ENCODE data around the gene RFX1. TPM values are rescaled to one million over a fixed set of nuclear protein-coding genes. Genes with fewer than 3 reads are reported as not detected.
"Not testable (repeated sequence)": the region's sequence is repeated elsewhere in the genome, so short reads cannot be mapped to it uniquely, and the experiment has no call there.

Gene RFX1
- total RNA-seq, 2 donors from 2014 or later = 7.5 to 7.8 TPM

DNA sequence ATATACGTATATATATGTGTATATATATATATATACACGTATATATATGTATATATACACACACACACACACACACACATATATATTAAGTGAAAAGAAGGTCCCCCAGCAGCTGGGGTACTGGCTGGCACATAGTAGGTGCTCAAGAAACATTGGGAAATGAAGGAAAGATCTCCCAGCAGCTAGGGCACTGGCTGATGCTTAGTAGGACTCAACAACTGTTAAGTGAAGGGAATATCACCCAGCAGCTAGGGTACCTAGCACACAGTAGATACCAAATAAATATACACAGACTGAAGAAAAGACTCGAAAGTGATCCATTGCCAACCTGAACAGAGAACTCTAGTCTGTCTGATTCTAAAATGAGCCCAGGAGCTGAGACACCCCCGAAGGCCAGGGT is 80.1 kb downstream of the RFX1 start:
- intact Hi-C loops (cut with DNase I) = no loop called here
- no peak for DNase-seq (ENCODE audit: low spot score)

DNA sequence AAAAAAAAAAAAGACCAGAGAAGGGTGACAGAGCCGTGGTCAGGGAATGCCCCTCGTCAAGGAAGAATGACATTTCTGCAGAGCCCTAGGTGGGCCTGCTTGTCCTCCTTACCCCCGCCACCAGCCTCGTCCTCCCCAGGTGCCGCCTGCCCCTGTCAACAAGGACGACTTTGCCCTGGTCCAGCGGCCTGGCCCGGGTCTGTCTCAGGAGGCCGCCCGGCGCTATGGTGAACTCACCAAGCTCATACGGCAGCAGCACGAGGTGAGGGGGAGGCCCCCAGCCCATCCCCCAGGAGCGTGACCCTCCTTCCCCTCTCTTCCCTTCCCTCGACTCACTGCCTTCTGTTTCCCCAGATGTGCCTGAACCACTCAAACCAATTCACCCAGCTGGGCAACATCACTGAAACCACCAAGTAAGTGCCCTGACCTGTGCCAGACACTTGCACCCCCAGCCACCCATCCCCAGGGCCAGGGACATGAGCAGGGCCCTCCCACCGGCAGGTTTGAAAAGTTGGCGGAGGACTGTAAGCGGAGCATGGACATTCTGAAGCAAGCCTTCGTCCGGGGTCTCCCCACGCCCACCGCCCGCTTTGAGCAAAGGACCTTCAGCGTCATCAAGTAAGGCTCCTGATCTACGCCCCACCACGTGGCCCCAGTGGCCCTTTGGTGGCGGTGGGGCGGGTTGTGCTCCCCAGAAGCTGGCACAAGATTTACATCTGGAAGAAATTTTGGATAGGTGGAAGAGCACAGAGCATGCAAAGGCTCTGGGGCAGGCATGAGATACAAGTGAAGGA is 82.7 kb downstream of the RFX1 start:
- no peak for DNase-seq (ENCODE audit: low spot score)
- intact Hi-C loops (cut with DNase I) = no loop called here

DNA sequence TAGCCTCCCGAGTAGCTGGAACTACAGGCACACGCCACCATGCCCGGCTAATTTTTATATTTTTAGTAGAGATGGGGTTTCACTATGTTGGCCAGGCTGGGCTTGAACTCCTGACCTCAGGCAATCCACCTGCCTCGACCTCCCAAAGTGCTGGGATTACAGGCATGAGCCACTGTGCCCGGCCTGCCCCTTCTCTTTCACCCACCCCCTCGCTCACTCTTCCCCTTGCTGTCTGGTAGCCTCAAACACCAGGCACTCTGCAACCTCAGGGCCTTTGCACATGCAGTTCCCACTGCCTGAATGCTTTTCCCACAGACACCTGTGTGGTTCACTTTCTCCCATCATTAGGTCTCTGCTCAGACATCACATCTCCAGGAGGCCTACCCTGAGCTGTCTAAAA is 84.0 kb downstream of the RFX1 start:
- DNase-seq (ENCODE audit: low spot score); intact Hi-C loops (cut with DNase I): not testable (repeated sequence)

DNA sequence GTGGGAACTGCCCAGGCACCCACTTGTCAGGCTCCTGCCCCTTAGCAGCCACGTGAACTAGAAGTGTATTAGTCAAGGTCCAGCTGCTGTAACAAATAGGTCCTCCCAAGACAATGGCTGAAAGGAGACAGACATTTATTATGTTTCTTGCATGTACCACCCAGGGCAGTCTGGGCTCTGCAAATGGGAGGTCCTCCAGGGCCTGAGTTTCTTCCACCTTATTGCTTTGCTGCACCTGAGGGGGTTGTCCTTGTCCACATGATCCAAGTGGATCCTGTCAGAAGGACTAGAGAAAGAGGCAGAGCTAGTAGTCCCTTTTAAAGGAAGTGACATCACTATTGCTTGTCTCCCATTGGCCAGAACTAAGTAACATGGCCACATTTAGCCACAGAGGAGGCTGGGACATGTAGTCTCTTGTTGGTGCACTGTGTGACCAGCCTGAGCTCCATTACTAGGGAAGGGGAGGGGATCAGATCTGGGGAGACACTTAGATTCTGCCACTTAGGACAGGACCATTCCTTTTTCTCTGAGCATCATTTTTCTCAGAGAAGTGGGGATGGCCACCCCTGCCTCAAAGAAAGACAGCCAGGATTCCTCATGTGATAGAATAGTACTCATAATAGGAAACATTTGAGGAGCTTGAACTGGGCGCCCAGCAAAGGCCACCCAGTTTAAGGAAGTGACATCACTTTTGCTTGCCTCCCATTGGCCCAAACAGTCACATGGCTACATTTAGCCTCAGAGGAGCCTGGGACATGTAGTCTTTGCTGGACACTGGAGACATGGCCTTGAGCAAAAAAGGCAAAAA is 85.0 kb downstream of the RFX1 start:
- no peak for DNase-seq (ENCODE audit: low spot score)
- intact Hi-C loops (cut with DNase I) = no loop called here

DNA sequence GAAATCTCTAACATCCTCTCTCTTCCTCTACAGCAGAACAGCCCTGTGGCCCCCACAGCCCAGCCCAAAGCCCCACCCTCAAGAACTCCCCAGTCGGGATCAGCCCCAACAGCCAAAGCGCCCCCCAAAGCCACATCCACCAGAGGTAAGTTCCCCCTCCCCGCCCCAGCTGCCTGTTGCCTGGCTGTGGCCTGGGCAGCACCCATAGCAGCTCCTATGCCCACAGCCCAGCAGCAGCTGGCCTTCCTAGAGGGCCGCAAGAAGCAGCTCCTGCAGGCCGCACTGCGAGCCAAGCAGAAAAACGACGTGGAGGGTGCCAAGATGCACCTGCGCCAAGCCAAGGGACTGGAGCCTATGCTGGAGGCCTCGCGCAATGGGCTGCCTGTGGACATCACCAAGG is 85.6 kb downstream of the RFX1 start:
- no peak for DNase-seq (ENCODE audit: low spot score)
- intact Hi-C loops (cut with DNase I) = no loop called here

DNA sequence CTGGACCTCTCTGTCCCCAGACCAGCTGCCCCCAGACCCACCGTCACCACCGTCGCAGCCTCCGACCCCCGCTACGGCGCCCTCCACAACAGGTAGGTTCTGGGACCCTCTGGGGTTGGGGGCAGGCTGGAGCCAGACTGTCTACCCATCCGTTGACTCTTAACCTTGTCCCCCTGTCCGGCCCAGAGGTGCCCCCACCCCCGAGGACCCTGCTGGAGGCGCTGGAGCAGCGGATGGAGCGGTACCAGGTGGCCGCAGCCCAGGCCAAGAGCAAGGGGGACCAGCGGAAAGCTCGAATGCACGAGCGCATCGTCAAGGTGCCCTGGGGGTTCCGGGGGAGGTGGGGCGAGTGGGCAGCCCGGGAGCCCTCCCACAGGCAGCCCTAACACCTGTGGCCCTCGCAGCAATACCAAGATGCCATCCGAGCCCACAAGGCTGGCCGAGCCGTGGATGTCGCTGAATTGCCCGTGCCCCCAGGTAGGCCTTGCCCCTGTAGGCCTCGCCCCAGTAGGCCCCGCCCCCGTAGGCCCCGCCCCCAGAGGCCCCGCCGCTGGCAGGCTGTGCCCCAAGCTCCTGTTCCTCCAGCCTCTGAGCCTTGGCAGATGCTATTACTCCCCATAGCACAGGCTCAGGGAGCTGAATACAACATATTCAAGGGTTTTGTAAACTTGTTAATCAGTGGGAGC is 87.3 kb downstream of the RFX1 start:
- intact Hi-C loops (cut with DNase I) = loop anchor here in 1 of 2 donors (1.0 kb wide), 1 partner anchor 33 kb away; the partner anchor contains the start of gene DCAF15
- DNase-seq (ENCODE audit: low spot score) = no peak

DNA sequence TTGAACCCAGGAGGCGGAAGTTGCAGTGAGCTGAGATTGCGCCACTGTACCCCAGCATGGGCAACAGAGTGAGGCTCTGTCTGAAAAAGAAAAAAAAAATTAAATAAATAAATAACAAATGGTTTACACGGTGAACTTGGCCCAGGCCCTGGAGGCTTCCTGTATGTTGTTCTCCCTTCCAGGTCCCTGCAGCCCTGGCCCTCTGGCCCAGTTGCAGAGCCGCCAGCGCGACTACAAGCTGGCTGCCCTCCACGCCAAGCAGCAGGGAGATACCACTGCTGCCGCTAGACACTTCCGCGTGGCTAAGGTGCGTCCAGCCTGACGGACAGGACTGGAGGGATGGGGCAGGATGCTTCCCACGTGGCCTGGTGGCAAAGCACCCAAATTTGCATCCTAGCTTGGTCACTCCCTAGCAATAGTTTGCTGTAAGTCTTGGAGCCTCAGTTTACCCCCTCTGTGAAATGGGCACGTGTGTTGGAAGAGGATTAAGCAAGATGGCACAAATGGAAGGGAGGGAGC is 88.2 kb downstream of the RFX1 start:
- no peak for DNase-seq (ENCODE audit: low spot score)
- intact Hi-C loops (cut with DNase I) = loop anchor here in 1 of 2 donors (1.0 kb wide), 1 partner anchor 34 kb away; the partner anchor contains the start of gene DCAF15

DNA sequence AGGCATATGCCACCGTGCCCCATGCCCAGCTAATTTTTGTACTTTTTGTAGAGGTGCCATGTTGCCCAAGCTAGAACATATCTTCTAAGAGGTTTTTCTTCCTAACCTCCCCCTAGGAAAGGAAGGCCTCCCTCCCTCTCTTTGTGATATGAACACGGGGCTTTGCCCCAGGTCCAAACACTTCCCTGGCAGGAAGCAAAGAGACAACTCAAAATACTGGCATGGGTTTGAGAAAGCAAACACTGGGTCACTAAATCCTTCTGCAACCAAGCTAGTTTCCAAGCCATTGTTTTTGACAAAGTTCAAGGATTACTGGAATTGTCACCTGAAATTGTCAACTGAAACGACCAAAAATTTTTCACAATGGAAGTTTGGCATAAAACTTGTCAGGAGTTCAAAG is 91.3 kb downstream of the RFX1 start:
- intact Hi-C loops (cut with DNase I) = no loop called here
- DNase-seq (ENCODE audit: low spot score) = no peak

DNA sequence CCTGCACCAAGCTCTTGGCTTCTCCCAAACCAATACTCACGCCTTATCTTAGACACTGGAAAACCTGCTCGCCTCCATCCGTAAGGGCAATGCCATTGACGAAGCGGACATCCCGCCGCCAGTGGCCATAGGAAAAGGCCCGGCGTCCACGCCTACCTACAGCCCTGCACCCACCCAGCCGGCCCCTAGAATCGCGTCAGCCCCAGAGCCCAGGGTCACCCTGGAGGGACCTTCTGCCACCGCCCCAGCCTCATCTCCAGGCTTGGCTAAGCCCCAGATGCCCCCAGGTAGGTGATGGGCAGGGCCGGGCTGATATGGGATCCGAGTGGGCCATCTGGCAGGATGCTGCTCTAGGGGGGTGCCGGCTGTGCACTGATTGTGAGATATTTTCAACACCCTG is 92.8 kb downstream of the RFX1 start:
- intact Hi-C loops (cut with DNase I) = no loop called here
- DNase-seq (ENCODE audit: low spot score) = no peak

Other genes with a start within 250 kb of the RFX1 start
- 10 to 100 TPM; 19.6 to 21.3 TPM for gene MRI1, start 241.8 kb downstream of the RFX1 start, total RNA-seq
- gene C19orf53, start 231.9 kb downstream of the RFX1 start, total RNA-seq = 10 to 100 TPM; 54.8 to 63.4 TPM
- gene ZSWIM4, start 210.9 kb downstream of the RFX1 start, total RNA-seq = 1 to 10 TPM; 2.5 to 7.8 TPM
- gene NANOS3, start 129.2 kb downstream of the RFX1 start, total RNA-seq = under 1 TPM in 1 of 2 donors, not detected in 1; 1.00 TPM
- 1 to 10 TPM; 1.2 to 2.0 TPM for gene BRME1, start 100.2 kb downstream of the RFX1 start, total RNA-seq
- gene CC2D1A, start 100.1 kb downstream of the RFX1 start, total RNA-seq = 10 to 100 TPM; 16.8 to 22.6 TPM
- gene PODNL1, start 67.9 kb downstream of the RFX1 start, total RNA-seq = 1 to 10 TPM; 2.4 to 8.7 TPM
- gene DCAF15, start 53.8 kb downstream of the RFX1 start, total RNA-seq = 10 to 100 TPM; 18.8 to 21.0 TPM
- not detected for gene RLN3, start 21.8 kb upstream of the RFX1 start, total RNA-seq
- 1 to 10 TPM; 3.6 to 5.3 TPM for gene IL27RA, start 25.4 kb upstream of the RFX1 start, total RNA-seq
- under 1 TPM in 1 of 2 donors, not detected in 1; 0.74 TPM for gene PALM3, start 55.8 kb upstream of the RFX1 start, total RNA-seq
- gene MISP3, start 66.5 kb upstream of the RFX1 start, total RNA-seq = 1 to 10 TPM; 1.0 to 1.4 TPM
- gene C19orf67, start 79.5 kb upstream of the RFX1 start, total RNA-seq = not detected
- 10 to 100 TPM; 22.7 to 23.6 TPM for gene SAMD1, start 84.4 kb upstream of the RFX1 start, total RNA-seq
- gene PRKACA, start 111.4 kb upstream of the RFX1 start, total RNA-seq = 100 to 1,000 TPM; 101 to 103 TPM
- gene ASF1B, start 130.3 kb upstream of the RFX1 start, total RNA-seq = under 1 TPM; 0.33 to 0.37 TPM
- 10 to 100 TPM; 22.5 to 25.8 TPM for gene ADGRL1, start 199.8 kb upstream of the RFX1 start, total RNA-seq